ENCODE measurements around the gene PMS2. TPM values are rescaled to one million over a fixed set of nuclear protein-coding genes. Genes with fewer than 3 reads are reported as not detected.

PMS2 gene
- total and polyA plus RNA-seq, 9 of the 15 experiments (the other 6 are each of a cell fraction or from before 2014, with no cell fraction given), result 4.9 to 27.6 (median 16.5) TPM

- TF ChIP-seq LEF1 (IDR thresholded peaks at IDR 0.05) (no peak), ARID1B (IDR thresholded peaks at IDR 0.05) (peak; percentile 13), POLR2B (IDR thresholded peaks at IDR 0.05; ENCODE audit: low read depth, partially characterized antibody) (peak; percentile 43), AFF1 (IDR thresholded peaks at IDR 0.05; ENCODE audit: low read depth in 1 of 2, partially characterized antibody in 2 of 2) (peak in 1 of 2 experiments; percentile 21), ZNF146 (CRISPR knock-in tag; IDR thresholded peaks at IDR 0.05; ENCODE audit: unreplicated experiment) (no peak), ADNP (tag; IDR thresholded peaks at IDR 0.05) (peak; percentile 52; the same call in 1 of the 2 replicates), MAZ (CRISPR knock-in tag; conservative IDR thresholded peaks at IDR 0.05 in 1 of 2, IDR thresholded peaks at IDR 0.05 in 1 of 2) (0 out of 4 replicates have a peak, but pooled peaks of 1 of the 2 experiments have one; percentile 16), NR2C1 (IDR thresholded peaks at IDR 0.05) (peak; percentile 82), NR2C1 (tag; IDR thresholded peaks at IDR 0.05) (peak; percentile 43; the same call in 1 of the 2 replicates), RCOR1 (IDR thresholded peaks at IDR 0.05; ENCODE audit: borderline replicate concordance in 1 of 2, low read depth in 2 of 2, low read length in 2 of 2) (no peak), POLR2AphosphoS5 (IDR thresholded peaks at IDR 0.05; ENCODE audit: control insufficient read depth, insufficient read depth, low read depth, low read length) (peak; percentile 37; the same call in 1 of the 2 replicates), EGR1 (conservative IDR thresholded peaks at IDR 0.05) (peak; percentile 50), ZNF232 (CRISPR knock-in tag; IDR thresholded peaks at IDR 0.05) (no peak), ZFP30 (CRISPR knock-in tag; IDR thresholded peaks at IDR 0.05; ENCODE audit: borderline replicate concordance) (no peak), SMARCE1 (IDR thresholded peaks at IDR 0.05) (0 out of 2 replicates have a peak, but pooled peaks have one; percentile 10)
- TF ChIP-seq, protein P1, sequence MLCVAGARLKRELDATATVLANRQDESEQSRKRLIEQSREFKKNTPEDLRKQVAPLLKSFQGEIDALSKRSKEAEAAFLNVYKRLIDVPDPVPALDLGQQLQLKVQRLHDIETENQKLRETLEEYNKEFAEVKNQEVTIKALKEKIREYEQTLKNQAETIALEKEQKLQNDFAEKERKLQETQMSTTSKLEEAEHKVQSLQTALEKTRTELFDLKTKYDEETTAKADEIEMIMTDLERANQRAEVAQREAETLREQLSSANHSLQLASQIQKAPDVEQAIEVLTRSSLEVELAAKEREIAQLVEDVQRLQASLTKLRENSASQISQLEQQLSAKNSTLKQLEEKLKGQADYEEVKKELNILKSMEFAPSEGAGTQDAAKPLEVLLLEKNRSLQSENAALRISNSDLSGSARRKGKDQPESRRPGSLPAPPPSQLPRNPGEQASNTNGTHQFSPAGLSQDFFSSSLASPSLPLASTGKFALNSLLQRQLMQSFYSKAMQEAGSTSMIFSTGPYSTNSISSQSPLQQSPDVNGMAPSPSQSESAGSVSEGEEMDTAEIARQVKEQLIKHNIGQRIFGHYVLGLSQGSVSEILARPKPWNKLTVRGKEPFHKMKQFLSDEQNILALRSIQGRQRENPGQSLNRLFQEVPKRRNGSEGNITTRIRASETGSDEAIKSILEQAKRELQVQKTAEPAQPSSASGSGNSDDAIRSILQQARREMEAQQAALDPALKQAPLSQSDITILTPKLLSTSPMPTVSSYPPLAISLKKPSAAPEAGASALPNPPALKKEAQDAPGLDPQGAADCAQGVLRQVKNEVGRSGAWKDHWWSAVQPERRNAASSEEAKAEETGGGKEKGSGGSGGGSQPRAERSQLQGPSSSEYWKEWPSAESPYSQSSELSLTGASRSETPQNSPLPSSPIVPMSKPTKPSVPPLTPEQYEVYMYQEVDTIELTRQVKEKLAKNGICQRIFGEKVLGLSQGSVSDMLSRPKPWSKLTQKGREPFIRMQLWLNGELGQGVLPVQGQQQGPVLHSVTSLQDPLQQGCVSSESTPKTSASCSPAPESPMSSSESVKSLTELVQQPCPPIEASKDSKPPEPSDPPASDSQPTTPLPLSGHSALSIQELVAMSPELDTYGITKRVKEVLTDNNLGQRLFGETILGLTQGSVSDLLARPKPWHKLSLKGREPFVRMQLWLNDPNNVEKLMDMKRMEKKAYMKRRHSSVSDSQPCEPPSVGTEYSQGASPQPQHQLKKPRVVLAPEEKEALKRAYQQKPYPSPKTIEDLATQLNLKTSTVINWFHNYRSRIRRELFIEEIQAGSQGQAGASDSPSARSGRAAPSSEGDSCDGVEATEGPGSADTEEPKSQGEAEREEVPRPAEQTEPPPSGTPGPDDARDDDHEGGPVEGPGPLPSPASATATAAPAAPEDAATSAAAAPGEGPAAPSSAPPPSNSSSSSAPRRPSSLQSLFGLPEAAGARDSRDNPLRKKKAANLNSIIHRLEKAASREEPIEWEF (CRISPR knock-in tag; IDR thresholded peaks at IDR 0.05), result 0 out of 2 replicates have a peak, but pooled peaks have one; percentile 44
- TF ChIP-seq, protein P2, sequence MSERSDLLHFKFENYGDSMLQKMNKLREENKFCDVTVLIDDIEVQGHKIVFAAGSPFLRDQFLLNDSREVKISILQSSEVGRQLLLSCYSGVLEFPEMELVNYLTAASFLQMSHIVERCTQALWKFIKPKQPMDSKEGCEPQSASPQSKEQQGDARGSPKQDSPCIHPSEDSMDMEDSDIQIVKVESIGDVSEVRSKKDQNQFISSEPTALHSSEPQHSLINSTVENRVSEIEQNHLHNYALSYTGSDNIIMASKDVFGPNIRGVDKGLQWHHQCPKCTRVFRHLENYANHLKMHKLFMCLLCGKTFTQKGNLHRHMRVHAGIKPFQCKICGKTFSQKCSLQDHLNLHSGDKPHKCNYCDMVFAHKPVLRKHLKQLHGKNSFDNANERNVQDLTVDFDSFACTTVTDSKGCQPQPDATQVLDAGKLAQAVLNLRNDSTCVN (CRISPR knock-in tag; IDR thresholded peaks at IDR 0.05), result no peak
Measured at GRCh38 chr7:6057316-6058129, 48.7 kb upstream of the PMS2 start (continued).
